GM23248 (cell line): ENCODE data around the gene SEC23IP.

Experiments
- EZH2 ChIP-seq: fragments of 200-600 bp; sonication (generic); IDR thresholded peaks from 2 replicates; pipeline ENCODE4 v1.6.1; 2018; ENCODE audit warnings: antibody characterized with exemption, mild to moderate bottlenecking; ENCODE audit not compliant: insufficient read depth, poor library complexity, severe bottlenecking
- EZH2phosphoT487 ChIP-seq: fragments of 200-600 bp; sonication (generic); IDR thresholded peaks from 2 replicates; pipeline ENCODE4 v1.6.1; 2018; ENCODE audit warnings: antibody characterized with exemption, moderate library complexity, mild to moderate bottlenecking, low read depth; ENCODE audit not compliant: insufficient read depth

GRCh38 chr10:119865699-119866240 is 26.8 kb upstream of the SEC23IP start:
- TF ChIP-seq EZH2phosphoT487 (no peak), EZH2 (no peak)
